CD4-positive, alpha-beta T cell (primary cell): ENCODE data around the gene PTPRN2. TPM values are rescaled to one million over a fixed set of nuclear protein-coding genes. Genes with fewer than 3 reads are reported as not detected.
"Not testable (repeated sequence)": the region's sequence is repeated elsewhere in the genome, so short reads cannot be mapped to it uniquely, and the experiment has no call there.

Source experiments
- ATAC-seq: fragments of 200-7000 bp; cut with Tn5 transposase; one replicate; pipeline ENCODE4 v1.10.0; 2022; ENCODE audit warnings: mild to moderate bottlenecking; ENCODE audit not compliant: poor library complexity
- CTCF ChIA-PET: fragments of 350-600 bp; sonication (Branson Sonifier 250); formaldehyde crosslinking; loops from one replicate; lab custom pipeline; 2021; ENCODE audit warnings: antibody characterized with exemption, inconsistent platforms; lab: Charles Lee
- POLR2A ChIA-PET: fragments of 350-600 bp; sonication (Branson Sonifier 250); formaldehyde crosslinking; loops from one replicate; lab custom pipeline; 2021; ENCODE audit warnings: antibody characterized with exemption, inconsistent platforms; lab: Charles Lee
- DNase-seq, 14 experiments: peaks; one replicate each; pipeline ENCODE4 v3.0.0-alpha.2; 2013 to 2020; ENCODE audit warnings: mixed read lengths in 2 of 14
- H3K27ac ChIP-seq, 2 donors: one replicate each; pipeline versions ENCODE4 v1.5.1 to v1.7.0; 2013; ENCODE audit warnings: low read length in 2 of 2, low read depth in 1 of 2, mild to moderate bottlenecking in 1 of 2
- H3K27me3 ChIP-seq, 2 experiments: 1 replicate in 1 of 2; 2 replicates in 1 of 2; pipeline versions ENCODE4 v1.6.1 to v1.7.0; 2013; ENCODE audit warnings: low read length in 2 of 2, control low read depth in 1 of 2, mild to moderate bottlenecking in 1 of 2, moderate library complexity in 1 of 2; ENCODE audit not compliant: insufficient read depth in 2 of 2, control insufficient read depth in 1 of 2
- H3K36me3 ChIP-seq: one replicate; pipeline ENCODE4 v1.6.1; 2013; ENCODE audit warnings: low read length, control low read depth; ENCODE audit not compliant: insufficient read depth
- H3K4me1 ChIP-seq: one replicate; pipeline ENCODE4 v1.6.1; 2013; ENCODE audit warnings: low read length, control low read depth; ENCODE audit not compliant: insufficient read depth
- H3K4me3 ChIP-seq: one replicate; pipeline ENCODE4 v1.5.1; 2013; ENCODE audit warnings: mild to moderate bottlenecking, low read length, moderate library complexity
- H3K9me3 ChIP-seq, 2 experiments: 1 replicate in 1 of 2; 2 replicates in 1 of 2; pipeline versions ENCODE4 v1.6.1 to v1.7.0; 2013; ENCODE audit warnings: low read length in 2 of 2, mild to moderate bottlenecking in 2 of 2, control low read depth in 1 of 2, moderate library complexity in 1 of 2; ENCODE audit not compliant: control insufficient read depth in 1 of 2, insufficient read depth in 1 of 2
- H3K27ac Mint-ChIP-seq: one replicate; pipeline ENCODE4 v1.8.0; 2020; ENCODE audit warnings: mixed read lengths
- H3K27me3 Mint-ChIP-seq: one replicate; pipeline ENCODE4 v1.8.0; 2021; ENCODE audit warnings: mixed read lengths
- H3K36me3 Mint-ChIP-seq: one replicate; pipeline ENCODE4 v1.8.0; 2021; ENCODE audit warnings: low read depth, mixed read lengths
- H3K4me1 Mint-ChIP-seq: one replicate; pipeline ENCODE4 v1.8.0; 2021; ENCODE audit warnings: low read depth, mixed read lengths
- H3K4me3 Mint-ChIP-seq: one replicate; pipeline ENCODE4 v1.8.0; 2020; ENCODE audit warnings: mild to moderate bottlenecking, mixed read lengths
- H3K9me3 Mint-ChIP-seq: one replicate; pipeline ENCODE4 v1.8.0; 2020; ENCODE audit warnings: mixed read lengths
- CTCF ChIP-seq: fragments of 200-600 bp; IDR thresholded peaks from one replicate; pipeline ENCODE4 v1.8.0; 2022; ENCODE audit warnings: antibody characterized with exemption, mild to moderate bottlenecking
- intact Hi-C, 2 experiments: fragments of 100-400 bp; cut with DNase I in 1 of 2; cut with micrococcal nuclease in 1 of 2; formaldehyde crosslinking; loops; one replicate each; pipeline versions ENCODE4 v1.15.1 to v1.9.0; 2023 to 2025; cut with DNase I, micrococcal nuclease
- total RNA-seq, 174 experiments: library from RNA in 2 of 174; stranded (reverse) in 2 of 174; gene quantifications; one replicate each; pipeline ENCODE4 v1.2.3 and lab custom pipeline; 2021 to 2026

The PTPRN2 gene
- total RNA-seq, 2 experiments from 2014 or later, result 0.34 to 0.44 TPM

- intact Hi-C loops, result no loop called here
- CTCF ChIA-PET, result no interaction called here
Measured at GRCh38 chr7:158534598-158534997, 53.0 kb downstream of the PTPRN2 start.

DNA sequence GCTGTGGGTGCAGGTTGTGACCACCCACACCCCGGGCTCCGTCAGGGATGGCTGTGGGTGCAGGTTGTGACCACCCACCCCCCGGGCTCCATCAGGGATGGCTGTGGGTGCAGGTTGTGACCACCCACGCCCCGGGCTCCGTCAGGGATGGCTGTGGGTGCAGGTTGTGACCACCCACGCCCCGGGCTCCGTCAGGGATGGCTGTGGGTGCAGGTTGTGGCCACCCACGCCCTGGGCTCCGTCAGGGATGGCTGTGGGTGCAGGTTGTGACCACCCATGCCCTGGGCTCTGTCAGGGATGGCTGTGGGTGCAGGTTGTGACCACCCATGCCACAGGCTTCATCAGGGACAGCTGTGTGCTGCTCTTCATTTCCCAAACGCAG, 53.5 kb downstream of the PTPRN2 start:
- H3K27me3 Mint-ChIP-seq, result peaks cover 11% of the 10 kb centered on the region
- H3K27ac Mint-ChIP-seq, CTCF ChIA-PET, H3K9me3 Mint-ChIP-seq, H3K4me3 Mint-ChIP-seq, ATAC-seq, H3K27ac ChIP-seq, POLR2A ChIA-PET, H3K27me3 ChIP-seq, intact Hi-C loops, DNase-seq, H3K4me1 ChIP-seq, H3K36me3 Mint-ChIP-seq, H3K4me1 Mint-ChIP-seq, H3K4me3 ChIP-seq, H3K36me3 ChIP-seq: not testable (repeated sequence)
- H3K9me3 ChIP-seq, result peaks cover 0 to 21% of the 10 kb centered on the region in 2 experiments

More at GRCh38 chr7:158534598-158534997, 53.0 kb downstream of the PTPRN2 start:
- no peak overlapping the region for H3K27ac ChIP-seq
- Mint-ChIP-seq H3K4me1 (no peaks in the 10 kb centered on the region), H3K36me3 (no peaks in the 10 kb centered on the region), H3K27ac (no peak overlapping the region), H3K9me3 (peaks cover 3% of the 10 kb centered on the region), H3K27me3 (peaks cover 11% of the 10 kb centered on the region), H3K4me3 (no peak overlapping the region)
- ATAC-seq, result no peak
- H3K4me1 ChIP-seq, result no peaks in the 10 kb centered on the region
- no peaks in the 10 kb centered on the region for H3K36me3 ChIP-seq
- TF ChIP-seq CTCF, result no peak
- no peaks in the 10 kb centered on the region for H3K27me3 ChIP-seq
- H3K9me3 ChIP-seq, result peaks cover 0 to 21% of the 10 kb centered on the region in 2 experiments
- H3K4me3 ChIP-seq, result no peak overlapping the region
- no peak for DNase-seq
- POLR2A ChIA-PET, result no interaction called here

- H3K4me3 Mint-ChIP-seq, result no peak overlapping the region
- ChIA-PET POLR2A (no interaction called here), CTCF (no interaction called here)
- H3K4me1 Mint-ChIP-seq, result no peaks in the 10 kb centered on the region
- peaks cover 3% of the 10 kb centered on the region for H3K9me3 Mint-ChIP-seq
- ATAC-seq (no peak), DNase-seq (no peak)
- H3K36me3 Mint-ChIP-seq, result no peaks in the 10 kb centered on the region
- Histone ChIP-seq H3K36me3 (no peaks in the 10 kb centered on the region), H3K4me1 (no peaks in the 10 kb centered on the region), H3K27ac (no peak overlapping the region), H3K27me3 (no peaks in the 10 kb centered on the region), H3K4me3 (no peak overlapping the region), H3K9me3 (peaks cover 0 to 21% of the 10 kb centered on the region in 2 experiments)
- no peak overlapping the region for H3K27ac Mint-ChIP-seq
- intact Hi-C loops, result no loop called here
- no peak for TF ChIP-seq CTCF
- H3K27me3 Mint-ChIP-seq, result peaks cover 11% of the 10 kb centered on the region
Measured at GRCh38 chr7:158533386-158534133, 54.1 kb downstream of the PTPRN2 start.
